NCI-H146 treated with DMSO at 0.1 percent for 48 hours (cell line): ENCODE data around the gene CFAP410.
"Not testable (repeated sequence)": the region's sequence is repeated elsewhere in the genome, so short reads cannot be mapped to it uniquely, and the experiment has no call there.

Experiments used
- DNase-seq: peaks from one replicate; lab custom pipeline; 2025; ENCODE audit not compliant: unreplicated experiment; lab: John Stamatoyannopoulos, UW

Gene CFAP410

GRCh38 chr21:44351535-44352252, 12.5 kb upstream of the CFAP410 start:
- DNase-seq = no peak

- DNase-seq = no peak
Measured at GRCh38 chr21:44350773-44351481, 11.7 kb upstream of the CFAP410 start.

DNA sequence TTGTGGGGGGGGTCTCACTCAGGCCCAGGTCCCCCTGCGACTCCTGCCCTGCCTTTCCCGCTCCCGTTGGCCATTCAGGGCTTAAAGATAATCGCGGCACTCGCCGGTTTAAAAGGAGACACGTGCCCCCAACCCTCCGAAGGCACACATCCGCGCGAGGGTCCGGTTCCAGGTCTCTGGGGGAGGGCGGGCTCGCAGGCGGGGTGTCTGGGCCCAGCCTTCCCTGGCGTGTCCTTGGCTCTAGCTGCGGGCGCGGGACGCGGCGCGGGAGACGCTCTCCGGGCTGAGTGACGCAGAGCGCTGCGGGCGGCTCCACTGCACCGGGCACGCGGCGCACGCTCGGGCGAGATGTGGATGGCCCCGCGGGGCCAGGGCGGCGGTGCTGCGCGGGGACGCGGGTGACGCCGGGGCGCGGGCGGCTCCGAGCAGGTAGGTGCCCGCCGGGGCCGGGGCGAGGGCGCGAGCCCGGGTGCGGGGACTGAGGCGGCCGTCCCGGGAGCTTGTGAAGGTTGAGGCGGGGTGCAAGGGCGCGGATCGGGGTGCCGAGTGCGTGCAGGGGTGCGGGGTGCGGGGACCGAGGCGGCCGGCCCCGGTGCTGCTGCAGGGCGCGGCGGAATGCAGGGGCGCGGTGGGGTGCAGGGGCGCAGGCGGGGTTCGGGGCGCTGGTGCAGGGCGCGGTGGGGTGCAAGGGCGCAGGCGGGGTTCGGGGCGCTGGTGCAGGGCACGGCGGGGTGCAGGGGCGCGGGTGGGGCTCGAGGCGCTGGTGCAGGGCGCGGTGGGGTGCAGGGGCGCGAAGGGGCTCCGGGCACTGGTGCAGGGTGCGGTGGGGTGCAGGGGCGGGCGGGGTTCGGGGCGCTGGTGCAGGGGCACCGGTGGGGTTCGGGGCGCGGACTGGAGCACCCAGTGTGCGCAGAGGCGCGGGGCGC, 10.9 kb upstream of the CFAP410 start:
- DNase-seq = no peak

DNA sequence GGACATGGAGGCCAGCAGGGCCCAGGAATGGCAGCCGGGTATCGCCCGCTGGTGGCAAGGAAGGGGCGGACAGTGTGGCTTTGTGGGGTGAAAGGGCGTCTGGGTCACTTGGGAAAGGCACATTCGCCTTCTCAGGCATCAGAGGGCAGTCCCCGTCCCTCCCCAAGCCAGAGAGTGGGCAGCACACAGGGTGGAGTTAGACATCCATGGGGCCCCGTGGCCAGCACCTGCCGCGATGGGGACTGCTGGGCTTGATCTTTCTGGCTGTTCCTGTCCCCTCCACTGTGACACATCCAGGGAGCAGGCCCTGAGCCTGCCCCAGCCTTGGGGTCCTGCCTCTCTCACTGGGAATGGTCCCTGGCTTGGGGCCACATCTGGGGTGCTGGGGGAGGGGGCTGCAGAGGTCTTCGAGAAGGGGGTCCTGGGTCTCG, 10.2 kb upstream of the CFAP410 start:
- DNase-seq = no peak

- DNase-seq = no peak
Measured at GRCh38 chr21:44348861-44349260, 9.7 kb upstream of the CFAP410 start.

DNA sequence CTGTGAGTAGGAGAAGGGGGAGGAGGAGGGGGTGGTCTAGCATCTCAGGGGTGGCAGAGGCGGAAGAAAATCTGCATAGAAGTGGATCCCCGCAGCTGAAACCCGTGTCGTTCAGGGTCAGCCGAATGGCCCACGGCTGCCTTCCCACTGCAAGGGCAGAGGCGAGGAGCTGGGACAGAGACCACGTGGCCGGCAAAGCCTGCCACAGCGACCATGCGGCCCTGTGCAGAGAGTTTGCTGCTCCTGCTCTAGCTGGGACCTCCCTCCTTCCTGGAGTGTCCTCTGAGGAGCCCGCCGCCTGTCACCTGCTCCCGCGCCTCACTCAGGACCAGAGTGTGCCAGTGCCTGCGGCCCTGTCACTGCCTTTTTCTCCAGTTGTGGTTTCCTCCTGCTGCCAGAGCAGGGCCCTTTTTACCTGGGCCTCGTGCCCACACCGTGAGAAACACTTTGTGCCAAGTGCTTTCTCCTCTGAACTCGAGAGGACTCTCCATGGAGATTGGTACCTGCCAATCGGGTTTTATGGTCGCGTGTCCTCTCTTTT, 8.8 kb upstream of the CFAP410 start:
- DNase-seq = no peak

DNA sequence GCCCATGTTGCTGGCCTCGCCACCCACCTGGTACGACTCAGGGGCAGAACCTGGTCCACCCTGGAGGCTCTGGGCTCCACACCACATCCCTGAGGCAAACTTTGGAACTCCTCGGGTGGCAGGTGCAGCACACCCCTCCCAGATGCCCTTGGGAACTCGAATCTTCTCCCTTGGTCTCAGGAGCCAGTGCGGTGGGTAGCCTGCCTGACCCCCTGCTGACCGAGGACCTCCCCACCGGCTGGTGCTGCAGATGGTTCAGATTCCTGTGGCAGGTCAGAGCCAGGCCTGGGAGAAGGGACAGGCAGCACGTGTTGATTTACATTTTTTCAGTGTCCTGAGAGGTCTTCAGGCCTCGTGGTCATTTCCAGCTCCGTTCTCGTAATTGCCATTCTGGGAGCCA, 6.3 kb upstream of the CFAP410 start:
- no peak for DNase-seq

GRCh38 chr21:44344541-44345183, 5.5 kb upstream of the CFAP410 start:
- DNase-seq = no peak

GRCh38 chr21:44342981-44343380, 3.8 kb upstream of the CFAP410 start:
- DNase-seq = not testable (repeated sequence)

- DNase-seq = not testable (repeated sequence)
Measured at GRCh38 chr21:44341726-44342458, 2.7 kb upstream of the CFAP410 start.

DNA sequence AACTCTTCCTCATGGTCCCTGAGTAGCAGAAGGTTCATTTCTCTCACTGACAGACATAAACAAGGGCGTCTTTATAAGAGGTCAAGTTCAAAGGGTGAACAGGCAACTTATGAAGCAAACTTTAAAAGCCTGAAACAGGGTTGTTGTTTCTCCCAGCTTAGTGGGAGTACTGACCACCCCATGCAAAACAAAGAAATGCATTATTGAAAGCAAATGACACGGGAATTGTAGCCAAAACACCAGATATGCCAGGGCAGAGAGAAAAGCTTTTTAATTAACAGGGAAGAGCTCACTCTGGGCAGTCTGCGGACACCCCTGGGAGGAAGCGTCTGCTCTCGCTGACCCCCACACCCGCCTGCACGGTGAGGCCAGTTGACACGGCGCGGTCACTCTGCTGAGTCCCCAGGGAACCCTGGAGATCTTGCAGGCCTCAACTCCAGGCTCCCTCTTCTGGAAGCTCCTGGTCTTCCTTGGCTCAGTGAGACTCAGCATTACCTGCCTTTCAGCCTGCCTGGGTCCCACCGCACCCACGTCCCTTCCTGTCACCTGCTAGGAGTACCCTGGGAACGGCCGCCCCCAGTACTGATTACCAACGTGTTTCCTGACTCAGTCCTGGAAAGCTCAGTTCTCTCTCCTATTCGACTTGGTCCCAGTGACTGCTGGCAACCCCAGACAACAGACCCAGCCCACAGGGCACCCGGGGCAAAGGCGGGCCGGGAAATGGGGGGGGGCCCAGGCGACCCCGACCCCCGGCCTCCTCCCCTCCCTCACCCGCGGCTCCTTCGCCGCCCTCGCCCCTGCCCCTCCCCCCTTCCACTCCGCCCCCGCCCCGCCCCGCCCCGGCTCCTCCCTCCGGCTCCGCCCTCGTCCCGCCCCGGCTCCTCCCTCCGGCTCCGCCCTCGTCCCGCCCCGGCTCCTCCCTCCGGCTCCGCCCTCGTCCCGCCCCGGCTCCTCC, 972 bp downstream of the CFAP410 start:
- DNase-seq = peak; percentile 34

- DNase-seq = no peak
Measured at GRCh38 chr21:44337449-44337848, 1.7 kb downstream of the CFAP410 start.

GRCh38 chr21:44335266-44336059, 3.7 kb downstream of the CFAP410 start:
- DNase-seq = no peak

GRCh38 chr21:44334329-44335030, 4.7 kb downstream of the CFAP410 start:
- no peak for DNase-seq

- no peak for DNase-seq
Measured at GRCh38 chr21:44333509-44334328, 5.5 kb downstream of the CFAP410 start.

- DNase-seq = no peak
Measured at GRCh38 chr21:44332965-44333364, 6.2 kb downstream of the CFAP410 start.

- no peak for DNase-seq
Measured at GRCh38 chr21:44332383-44332782, 6.8 kb downstream of the CFAP410 start.
